ENCODE measurements around the gene GNAT2.
"Not testable (repeated sequence)": the region's sequence is repeated elsewhere in the genome, so short reads cannot be mapped to it uniquely, and the experiment has no call there.

The GNAT2 gene

DNA sequence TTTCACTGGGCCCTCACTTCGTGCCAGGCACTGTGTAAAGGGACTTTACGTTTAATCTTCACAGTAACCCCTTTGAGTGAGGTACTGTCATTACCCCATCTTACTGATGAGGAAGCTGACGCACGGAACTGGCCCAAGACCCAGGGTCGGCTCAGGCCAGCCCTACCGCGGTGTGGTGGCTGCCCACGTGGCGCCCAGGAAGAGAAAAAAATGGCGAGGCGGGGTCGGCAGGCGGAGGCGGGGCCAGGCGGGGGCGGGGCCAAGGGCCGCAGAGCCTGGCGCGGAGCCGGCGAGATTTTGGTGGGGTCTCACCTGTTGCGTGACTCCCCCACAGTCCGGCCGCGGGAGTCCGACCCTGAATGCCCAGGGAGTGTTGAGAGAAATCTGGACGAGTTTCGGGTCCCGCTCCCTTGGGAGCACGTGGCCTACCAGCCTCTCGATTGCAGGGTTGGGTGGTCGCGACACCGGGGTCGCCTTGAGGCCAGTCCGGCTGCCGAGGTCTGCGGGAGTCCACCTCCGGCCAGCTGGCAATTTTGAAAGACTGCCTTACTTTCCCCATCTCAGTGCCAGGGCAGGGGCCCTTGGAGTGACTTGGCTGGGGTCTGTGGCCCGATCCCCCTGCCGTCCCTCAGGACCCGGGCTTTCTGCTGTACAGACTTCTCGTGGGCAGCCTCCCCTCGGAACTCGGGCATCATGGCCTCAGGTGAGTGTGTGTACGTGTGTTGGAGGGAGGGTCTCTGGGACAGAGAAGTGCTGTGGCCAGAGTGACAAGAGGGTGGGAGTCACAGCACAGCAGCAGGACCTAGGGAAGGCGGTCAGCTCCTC is at the start of gene GNAT2, which contains the start of gene AMPD2:
Gene GNAT2 (minus strand): TSS at position 41 of the 825 bp plus-strand sequence. CDS start 6,746 bp downstream, outside the sequence.
Gene AMPD2 (plus strand): TSS at position 262 of the 825 bp plus-strand sequence. CDS start 1,339 bp downstream, outside the sequence.
- DNase-seq: peak; percentile 69

GRCh38 chr1:109668123-109668775 is 48.8 kb upstream of the GNAT2 start:
- DNase-seq: no peak

DNA sequence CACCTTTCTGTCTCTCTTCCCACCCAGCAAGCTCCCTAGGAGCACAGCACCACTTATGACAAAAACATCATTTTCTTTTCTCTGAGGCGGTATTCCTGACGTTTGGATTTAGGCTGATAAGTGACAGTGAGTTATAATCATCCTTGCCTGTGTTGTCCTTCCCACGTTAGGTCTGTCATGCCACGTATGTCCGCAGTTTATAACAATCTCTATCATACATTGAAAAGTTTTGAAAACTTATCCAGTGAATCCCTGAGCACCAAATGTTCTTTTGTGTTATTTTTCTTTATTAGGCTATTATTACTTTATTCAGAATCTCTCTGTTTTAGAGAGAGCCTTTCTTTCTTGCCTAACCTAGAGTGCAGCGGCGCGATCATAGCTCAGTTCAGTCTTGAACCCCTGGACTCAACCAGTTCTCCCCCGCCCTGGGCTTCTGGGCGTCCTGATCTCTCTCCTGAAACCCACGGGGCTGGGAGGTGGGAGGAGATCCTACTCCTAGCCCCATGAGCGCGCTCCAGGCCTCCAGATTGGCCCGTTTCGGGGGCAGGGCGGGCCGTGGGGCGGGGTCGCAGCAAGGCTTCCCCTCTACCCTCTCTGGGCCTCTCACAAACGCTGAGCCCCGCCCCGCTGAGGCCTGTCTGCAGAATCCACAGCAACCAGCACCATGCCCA is 48.2 kb upstream of the GNAT2 start, which contains the start of gene GSTM2:
Gene GSTM2 (plus strand): TSS at position 606 of the 671 bp plus-strand sequence. CDS start 59 bp downstream, at position 665.
- peak; percentile 91 for DNase-seq

GRCh38 chr1:109664671-109665070 is 45.3 kb upstream of the GNAT2 start:
- no peak for DNase-seq

DNA sequence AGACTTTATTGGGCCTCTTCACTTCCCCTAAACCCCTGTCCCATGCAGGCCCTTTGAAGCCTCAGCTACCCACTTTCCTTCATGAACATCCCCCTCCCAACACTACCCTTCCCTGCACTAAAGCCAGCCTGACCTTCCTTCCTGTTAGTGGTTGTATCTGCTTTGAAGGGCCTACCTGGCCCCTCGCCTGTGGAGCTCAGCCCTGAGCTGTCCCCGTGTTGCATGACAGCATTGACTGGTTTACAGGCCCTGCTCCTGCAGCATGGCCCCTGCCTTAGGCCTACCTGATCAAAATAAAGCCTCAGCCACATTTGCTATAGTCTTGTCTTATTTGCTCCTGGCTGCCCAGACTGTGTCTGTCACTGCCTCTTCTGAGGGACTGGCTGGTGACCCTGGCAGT is 42.0 kb upstream of the GNAT2 start:
- DNase-seq: no peak

GRCh38 chr1:109660691-109661026 is 41.2 kb upstream of the GNAT2 start:
- not testable (repeated sequence) for DNase-seq

DNA sequence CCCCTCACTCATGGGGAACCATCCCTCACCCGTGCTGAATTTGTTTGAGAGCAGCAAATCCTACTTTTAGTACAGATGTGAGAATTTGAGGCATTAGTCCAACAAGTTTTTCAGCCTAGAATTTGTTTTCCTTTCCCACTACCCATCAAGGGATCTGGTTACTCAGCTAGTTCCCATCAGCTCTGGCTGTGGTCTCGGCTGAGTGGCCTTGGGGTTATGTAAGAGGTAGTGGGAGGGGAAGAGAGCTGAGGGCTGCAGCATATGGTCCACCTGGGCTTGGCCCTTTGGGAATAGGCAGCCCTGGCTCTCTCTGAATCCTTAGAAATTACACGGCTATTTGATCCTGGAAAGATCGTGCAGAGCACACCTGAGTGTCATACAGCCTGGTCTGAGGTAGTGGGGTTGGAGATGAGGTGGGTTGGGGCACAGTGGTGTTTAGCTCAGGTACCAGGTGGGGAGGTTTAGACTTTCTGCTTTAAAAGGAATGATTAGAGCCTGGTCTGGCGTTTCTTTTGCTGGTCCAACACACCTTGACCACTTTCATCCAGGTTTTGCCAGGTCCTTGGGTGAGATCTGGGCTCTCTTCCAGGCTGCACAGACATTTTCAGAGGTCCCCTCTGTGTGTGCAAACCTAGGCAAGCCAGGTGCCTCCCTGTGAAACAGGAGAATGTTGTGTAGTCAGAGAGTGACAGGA is 40.7 kb upstream of the GNAT2 start:
- DNase-seq: no peak

DNA sequence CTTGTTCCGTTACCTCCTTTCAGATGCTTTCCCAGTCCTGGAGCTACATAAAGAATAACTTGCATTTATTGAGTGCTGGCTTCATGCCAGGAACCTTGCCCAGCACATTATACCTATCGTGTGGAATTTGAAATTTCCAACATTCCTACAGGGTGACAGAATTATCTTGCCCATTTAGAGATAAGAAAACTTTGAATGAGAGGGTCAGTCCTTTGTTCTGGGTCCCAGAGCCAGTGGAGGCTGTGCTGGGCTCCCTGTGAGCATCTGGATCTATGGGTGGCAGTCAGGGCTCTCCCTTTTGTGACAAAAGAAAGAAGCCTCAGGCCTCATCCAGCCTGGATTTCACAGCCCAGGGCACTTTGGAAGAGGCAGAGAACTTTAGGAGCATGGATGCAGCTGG is 39.7 kb upstream of the GNAT2 start:
- no peak for DNase-seq

DNA sequence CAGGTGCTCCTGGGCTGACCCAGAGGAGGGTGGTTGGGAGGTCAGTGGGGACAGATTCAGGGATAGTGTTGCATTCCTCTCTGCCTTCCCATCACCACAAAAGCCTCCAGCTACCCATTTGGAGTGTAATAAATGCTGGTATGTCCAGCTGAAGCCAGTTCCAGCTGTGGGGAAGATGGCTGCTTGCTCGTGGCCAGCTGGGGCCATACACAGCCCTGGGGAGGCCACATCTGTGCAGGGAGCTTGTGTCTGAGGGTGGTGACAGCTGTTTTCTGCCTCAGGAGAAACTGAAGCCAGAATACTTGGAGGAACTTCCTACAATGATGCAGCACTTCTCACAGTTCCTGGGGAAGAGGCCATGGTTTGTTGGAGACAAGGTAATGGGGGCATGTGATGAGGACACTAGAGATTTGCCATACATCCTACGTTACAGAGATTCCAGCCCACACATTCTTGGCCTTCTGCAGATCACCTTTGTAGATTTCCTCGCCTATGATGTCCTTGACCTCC is 39.2 kb upstream of the GNAT2 start:
- DNase-seq: no peak

DNA sequence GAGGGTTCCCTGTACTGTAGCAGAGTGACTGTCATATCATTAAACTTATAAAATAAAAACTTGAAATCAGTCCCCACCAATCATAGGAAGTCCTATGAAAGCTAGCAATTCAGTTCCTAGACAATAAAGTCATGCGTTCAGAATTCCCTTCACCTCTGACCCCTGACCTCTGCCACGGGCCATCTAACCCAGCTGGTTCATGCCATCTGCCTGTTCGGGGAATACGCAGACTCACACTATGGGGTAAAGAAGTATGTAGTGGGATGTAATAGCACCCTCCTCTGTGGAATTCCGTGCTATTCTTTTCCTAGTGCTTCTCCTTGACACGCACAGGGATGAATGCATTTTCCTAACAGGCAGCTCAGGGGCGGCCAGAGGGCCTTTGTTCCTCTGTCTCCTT is 38.6 kb upstream of the GNAT2 start:
- no peak for DNase-seq

DNA sequence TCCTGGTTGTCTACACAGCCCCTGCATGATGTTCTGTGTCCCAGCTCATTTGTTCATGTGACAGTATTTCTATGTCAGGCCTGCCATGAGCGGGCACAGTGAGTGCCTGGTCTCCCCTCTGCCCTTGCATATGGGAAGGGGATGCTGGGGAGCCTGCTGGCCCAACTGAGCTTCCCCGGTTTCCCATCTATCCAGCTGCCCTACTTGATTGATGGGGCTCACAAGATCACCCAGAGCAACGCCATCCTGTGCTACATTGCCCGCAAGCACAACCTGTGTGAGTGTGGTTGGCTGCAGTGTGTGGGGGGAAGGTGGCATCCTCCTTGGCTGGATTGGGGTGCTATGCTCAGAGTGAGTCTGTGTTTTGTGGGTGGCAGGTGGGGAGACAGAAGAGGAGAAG is 38.0 kb upstream of the GNAT2 start:
- DNase-seq: no peak

- peak; percentile 63 for DNase-seq
Observed at GRCh38 chr1:109655615-109656519, 36.5 kb upstream of the GNAT2 start, which contains the start of gene GSTM4. TSS of gene GSTM4 (plus strand) at chr1:109656099. CDS start at chr1:109656390, 291 bp downstream.

DNA sequence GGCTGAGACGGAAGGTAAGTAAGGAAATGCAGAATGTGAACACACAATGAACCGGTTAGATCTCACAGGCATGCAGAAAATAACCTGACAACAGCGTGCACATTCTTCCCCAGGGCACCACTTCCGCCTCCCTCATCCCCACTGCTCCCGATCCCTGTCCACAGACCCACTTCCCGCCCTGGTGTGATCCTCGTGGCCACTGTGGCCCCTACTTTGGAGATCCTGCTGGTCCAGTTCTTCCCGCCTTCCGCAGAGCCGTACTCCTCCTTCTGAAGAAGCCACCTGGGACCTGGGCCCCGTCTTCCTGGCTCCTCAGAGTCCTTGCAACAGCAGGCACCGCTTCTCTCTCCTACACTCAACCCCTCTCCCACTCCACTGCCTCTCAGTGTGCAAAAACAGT is 35.1 kb upstream of the GNAT2 start:
- DNase-seq: no peak

DNA sequence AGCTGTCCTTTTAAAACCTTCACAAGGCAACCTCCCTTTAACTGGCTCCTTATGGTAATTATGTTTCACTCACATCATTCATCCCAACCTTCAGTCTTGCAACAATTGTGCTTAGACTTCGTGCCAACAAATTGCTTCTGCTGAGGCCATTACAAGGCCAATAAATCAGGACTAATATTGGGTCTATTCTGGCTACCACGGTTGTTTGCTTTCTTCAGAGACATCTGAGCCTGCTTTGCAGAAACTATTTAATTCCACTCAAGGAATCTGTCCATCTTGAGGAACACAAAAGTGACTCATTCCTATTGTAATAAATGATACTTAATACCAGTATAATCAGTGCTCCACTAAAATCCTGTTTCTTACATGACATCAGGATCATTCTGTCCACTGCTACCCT is 33.9 kb upstream of the GNAT2 start:
- DNase-seq: no peak

- DNase-seq: no peak
Observed at GRCh38 chr1:109652402-109652801, 33.0 kb upstream of the GNAT2 start.

- no peak for DNase-seq
Observed at GRCh38 chr1:109650609-109651008, 31.2 kb upstream of the GNAT2 start.

GRCh38 chr1:109649491-109649914 is 30.1 kb upstream of the GNAT2 start:
- no peak for DNase-seq

DNA sequence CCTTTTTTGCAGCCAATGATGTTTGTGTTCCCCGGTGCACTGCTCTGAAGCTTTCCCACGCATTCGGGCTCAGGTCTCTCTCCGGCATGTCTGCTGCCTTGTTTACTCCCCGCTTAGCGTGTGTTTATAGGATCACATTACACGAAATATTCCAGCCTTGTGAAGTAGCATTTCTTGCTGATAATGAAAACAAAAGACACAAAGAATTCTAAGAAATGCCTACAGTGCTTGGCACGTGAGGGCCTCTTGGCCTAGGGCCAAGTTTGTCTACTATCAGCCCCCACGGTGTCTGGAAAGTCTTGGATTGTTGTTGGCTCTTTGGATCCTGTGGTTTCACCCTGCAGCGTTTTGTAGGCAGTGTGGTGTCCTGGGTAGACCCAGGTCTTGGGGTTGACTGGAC is 25.3 kb upstream of the GNAT2 start:
- DNase-seq: no peak

DNA sequence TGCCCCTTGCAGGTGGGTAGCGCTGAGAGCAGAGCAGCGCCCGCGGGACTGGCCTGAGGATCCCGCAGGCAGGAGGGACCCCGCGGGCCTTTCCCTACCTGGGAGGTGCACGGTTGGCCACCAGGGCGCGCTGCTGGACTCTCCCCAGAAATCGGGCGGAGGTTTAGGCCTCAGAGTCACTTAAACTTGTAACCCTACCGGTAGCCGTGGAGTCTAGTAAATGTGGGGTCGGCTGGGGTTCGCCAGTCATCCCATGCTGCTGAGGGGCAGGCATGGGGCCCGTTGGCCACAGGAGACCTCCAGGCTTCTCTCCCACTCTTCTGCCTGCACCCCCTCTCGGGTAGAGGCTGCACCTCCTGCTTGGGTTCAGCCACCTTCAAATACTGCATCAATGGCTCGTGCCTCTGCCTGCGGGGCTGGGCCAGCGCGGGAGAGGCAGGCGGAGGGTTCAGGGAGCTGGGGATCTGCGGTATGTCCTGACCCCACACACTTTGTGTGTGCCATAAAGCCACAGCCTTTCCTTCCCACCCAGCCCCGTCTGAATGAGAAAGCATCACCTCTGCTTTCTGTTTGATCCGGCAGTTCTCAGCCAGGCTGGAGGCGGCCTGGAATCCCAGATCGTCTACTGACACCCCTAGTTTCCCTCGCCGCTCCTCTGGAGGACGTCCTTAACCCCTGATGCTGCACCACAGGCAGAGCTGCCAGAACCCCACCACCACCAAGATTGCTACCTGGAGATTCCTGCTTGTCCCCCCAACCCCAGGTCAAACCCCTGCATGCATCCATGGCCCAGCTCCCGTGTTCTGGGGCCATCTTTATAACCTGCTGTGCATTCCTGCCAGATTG is 24.2 kb upstream of the GNAT2 start:
- DNase-seq: peak; percentile 90

DNA sequence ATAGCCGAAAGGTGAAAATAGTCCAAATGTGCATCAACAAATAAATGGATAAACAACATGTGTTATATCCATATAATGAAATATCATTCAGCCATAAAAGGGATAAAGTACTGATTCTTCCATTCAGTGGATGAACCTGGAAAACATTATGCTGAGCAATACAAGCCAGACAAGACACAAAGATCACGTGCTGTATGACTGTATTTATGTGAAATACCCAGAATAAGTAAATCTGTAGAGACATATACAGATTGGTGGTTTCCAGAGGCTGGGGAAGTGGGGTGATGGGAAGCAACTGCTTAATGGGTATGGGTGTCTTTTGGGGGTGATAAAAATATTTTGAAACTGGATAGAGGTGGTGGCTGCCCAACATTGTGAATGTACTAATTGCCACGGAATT is 23.2 kb upstream of the GNAT2 start:
- DNase-seq: no peak

GRCh38 chr1:109641861-109642260 is 22.4 kb upstream of the GNAT2 start:
- DNase-seq: no peak

All from activated naive CD4-positive, alpha-beta T cell treated with anti-CD3 and anti-CD28 coated beads, Interleukin-2, amount 50 U/mL, for 16 hours (primary cell).